NT2/D1 (cell line): ENCODE measurements around the gene ZCCHC3.
"Not testable (repeated sequence)": the region's sequence is repeated elsewhere in the genome, so short reads cannot be mapped to it uniquely, and the experiment has no call there.

Experiments used
- DNase-seq: peaks from one replicate; pipeline ENCODE4 v3.0.0-alpha.2; 2011; ENCODE audit warnings: low read depth, low spot score
- H3K27me3 ChIP-seq: 2 replicates; pipeline ENCODE4 v1.6.0; 2011; ENCODE audit warnings: mild to moderate bottlenecking; ENCODE audit not compliant: insufficient read length, insufficient read depth
- H3K36me3 ChIP-seq: 2 replicates; pipeline ENCODE4 v1.6.1; 2011; ENCODE audit warnings: mild to moderate bottlenecking, low read length, mixed read lengths; ENCODE audit not compliant: insufficient read depth, insufficient read length
- H3K4me1 ChIP-seq: 2 replicates; pipeline ENCODE4 v1.5.1; 2011; ENCODE audit not compliant: insufficient read depth, insufficient read length
- H3K4me3 ChIP-seq: 2 replicates; pipeline ENCODE4 v1.5.1; 2011; ENCODE audit warnings: low read depth; ENCODE audit not compliant: insufficient read length
- H3K9ac ChIP-seq: 2 replicates; pipeline ENCODE4 v1.6.0; 2011; ENCODE audit warnings: low read depth; ENCODE audit not compliant: insufficient read length
- H3K9me3 ChIP-seq: 2 replicates; pipeline ENCODE4 v1.5.1; 2011; ENCODE audit warnings: mild to moderate bottlenecking, low read length; ENCODE audit not compliant: insufficient read depth
- SUZ12 ChIP-seq: IDR thresholded peaks from 2 replicates; pipeline ENCODE4 v1.6.1; 2011; ENCODE audit not compliant: insufficient read length, insufficient read depth; ENCODE audit errors: extremely low read depth
- YY1 ChIP-seq: IDR thresholded peaks from 2 replicates; pipeline ENCODE4 v1.6.1; 2011; ENCODE audit not compliant: insufficient read length, insufficient read depth
- ZNF274 ChIP-seq: IDR thresholded peaks from 2 replicates; pipeline ENCODE4 v1.6.1; 2011; ENCODE audit warnings: mild to moderate bottlenecking, low read depth, low read length

Gene ZCCHC3

DNA sequence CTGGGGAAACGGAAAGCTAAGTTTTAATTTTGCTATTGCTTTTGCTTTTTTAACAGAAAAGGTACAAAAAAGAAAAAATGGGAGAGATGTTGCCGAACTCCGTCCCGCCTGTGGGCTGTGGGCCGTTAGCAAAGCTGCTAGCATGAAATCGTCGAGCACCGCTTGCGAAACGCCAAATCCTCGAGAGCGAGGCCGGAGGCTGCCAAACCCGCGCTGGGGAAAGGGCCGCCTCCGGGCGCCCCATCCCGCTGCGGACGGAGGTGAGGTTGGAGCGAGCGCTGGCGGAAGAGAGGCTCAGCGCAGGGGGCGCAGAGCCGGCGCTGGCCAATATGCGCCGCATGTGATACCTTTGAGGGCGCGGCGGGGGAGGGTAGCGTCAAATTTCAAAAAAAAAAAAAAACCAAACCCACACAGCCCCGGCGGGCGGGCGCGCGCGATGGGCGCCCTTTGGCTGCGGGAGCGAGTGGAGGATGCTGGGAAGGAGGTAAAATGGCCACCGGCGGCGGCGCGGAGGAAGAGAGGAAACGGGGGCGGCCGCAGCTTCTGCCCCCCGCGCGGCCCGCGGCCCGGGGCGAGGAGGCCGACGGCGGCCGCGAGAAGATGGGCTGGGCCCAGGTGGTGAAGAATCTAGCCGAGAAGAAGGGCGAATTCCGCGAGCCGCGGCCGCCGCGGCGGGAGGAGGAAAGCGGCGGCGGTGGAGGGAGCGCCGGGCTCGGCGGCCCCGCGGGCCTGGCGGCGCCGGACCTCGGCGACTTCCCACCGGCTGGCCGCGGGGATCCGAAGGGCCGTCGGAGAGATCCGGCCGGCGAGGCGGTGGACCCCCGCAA is at the start of gene ZCCHC3:
TSS of gene ZCCHC3 (plus strand) at position 473 of the 827 bp plus-strand sequence. CDS start at position 490, 17 bp downstream.
- Histone ChIP-seq H3K4me1 (peaks cover 2% of the 10 kb centered on the region), H3K9ac (peak within 1 kb of the TSS; percentile 97), H3K36me3 (peaks cover 13% of the 10 kb centered on the region), H3K27me3 (peaks cover 17% of the 10 kb centered on the region), H3K4me3 (peak within 1 kb of the TSS; percentile 86), H3K9me3 (peaks cover 4% of the 10 kb centered on the region; the same call in 1 of the 2 replicates)
- peak; percentile 70 for TF ChIP-seq YY1
- TF ChIP-seq ZNF274 = no peak
- DNase-seq = peak; percentile 88

DNA sequence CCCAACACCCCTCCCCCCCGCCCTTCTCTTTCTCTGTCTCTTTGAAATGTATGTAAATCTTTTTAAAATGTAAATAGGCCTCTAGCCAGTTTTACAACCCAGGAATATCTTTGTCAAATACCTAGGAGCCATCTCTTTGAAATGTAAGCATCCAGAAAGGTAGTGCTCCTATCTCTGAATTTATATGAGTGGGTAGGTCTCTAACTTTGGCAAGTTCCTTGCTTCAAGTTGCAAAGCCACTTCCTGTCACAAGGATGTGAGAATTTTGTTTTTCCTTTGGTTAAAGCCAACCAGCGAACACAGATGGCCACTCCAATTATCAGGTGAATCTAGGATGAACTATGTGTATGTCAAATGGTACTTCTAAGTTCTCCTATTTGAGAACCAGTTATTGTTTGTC is 46.0 kb upstream of the ZCCHC3 start:
- H3K4me1 ChIP-seq = no peaks in the 10 kb centered on the region
- peaks cover 38% of the 10 kb centered on the region for H3K9me3 ChIP-seq
- H3K27me3 ChIP-seq = peaks cover 30% of the 10 kb centered on the region
- no peak overlapping the region for H3K9ac ChIP-seq
- no peak overlapping the region for H3K4me3 ChIP-seq
- H3K36me3 ChIP-seq = no peaks in the 10 kb centered on the region
- TF ChIP-seq SUZ12 (no peak), YY1 (no peak), ZNF274 (no peak)
- peak; percentile 39 for DNase-seq

- no peak overlapping the region for H3K9ac ChIP-seq
- no peak for TF ChIP-seq ZNF274
- TF ChIP-seq YY1 = no peak
- no peak for TF ChIP-seq SUZ12
- no peaks in the 10 kb centered on the region for H3K36me3 ChIP-seq
- H3K9me3 ChIP-seq = peaks cover 23% of the 10 kb centered on the region
- no peaks in the 10 kb centered on the region for H3K4me1 ChIP-seq
- no peak for DNase-seq
- H3K4me3 ChIP-seq = no peak overlapping the region
- H3K27me3 ChIP-seq = peaks cover 32% of the 10 kb centered on the region
Measured at GRCh38 chr20:252801-253200, 44.6 kb upstream of the ZCCHC3 start.

GRCh38 chr20:253447-253846 is 43.9 kb upstream of the ZCCHC3 start:
- not testable (repeated sequence) for H3K36me3 ChIP-seq, DNase-seq, H3K4me3 ChIP-seq, H3K4me1 ChIP-seq, H3K9ac ChIP-seq
- Histone ChIP-seq H3K27me3 (peaks cover 34% of the 10 kb centered on the region), H3K9me3 (peaks cover 23% of the 10 kb centered on the region)

GRCh38 chr20:257419-257818 is 40.0 kb upstream of the ZCCHC3 start, which contains the start of gene DEFB132:
Gene DEFB132 (plus strand): TSS chr20:257724. CDS start chr20:257779, 55 bp downstream.
- Histone ChIP-seq H3K27me3 (peaks cover 23% of the 10 kb centered on the region), H3K4me1 (no peaks in the 10 kb centered on the region), H3K9ac (no peak within 1 kb of the TSS), H3K9me3 (peaks cover 8% of the 10 kb centered on the region; the same call in 1 of the 2 replicates), H3K4me3 (no peak within 1 kb of the TSS), H3K36me3 (no peaks in the 10 kb centered on the region)
- DNase-seq = no peak
- TF ChIP-seq YY1 (no peak), ZNF274 (no peak), SUZ12 (no peak)

GRCh38 chr20:258269-258858 is 39.0 kb upstream of the ZCCHC3 start:
- Histone ChIP-seq H3K4me3 (no peak overlapping the region), H3K36me3 (no peaks in the 10 kb centered on the region), H3K27me3 (peaks cover 13% of the 10 kb centered on the region), H3K9ac (no peak overlapping the region), H3K4me1 (peaks cover 2% of the 10 kb centered on the region), H3K9me3 (no peaks in the 10 kb centered on the region)
- no peak for TF ChIP-seq YY1
- TF ChIP-seq SUZ12 = no peak
- TF ChIP-seq ZNF274 = no peak
- no peak for DNase-seq

DNA sequence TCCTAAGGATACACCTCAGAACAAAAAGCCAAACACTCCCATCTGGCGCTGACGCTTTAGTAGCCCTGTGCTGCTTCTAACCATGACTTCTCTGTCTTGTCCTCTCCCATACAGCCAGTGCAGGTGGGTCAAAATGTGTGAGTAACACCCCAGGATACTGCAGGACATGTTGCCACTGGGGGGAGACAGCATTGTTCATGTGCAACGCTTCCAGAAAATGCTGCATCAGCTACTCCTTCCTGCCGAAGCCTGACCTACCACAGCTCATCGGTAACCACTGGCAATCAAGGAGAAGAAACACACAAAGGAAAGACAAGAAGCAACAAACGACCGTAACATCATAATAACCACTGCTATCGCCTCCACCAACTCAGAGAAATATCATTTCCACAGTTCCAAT is 38.4 kb upstream of the ZCCHC3 start:
- H3K9ac ChIP-seq = no peak overlapping the region
- H3K4me3 ChIP-seq = no peak overlapping the region
- no peaks in the 10 kb centered on the region for H3K9me3 ChIP-seq
- no peak for DNase-seq
- peaks cover 2% of the 10 kb centered on the region for H3K4me1 ChIP-seq
- no peaks in the 10 kb centered on the region for H3K36me3 ChIP-seq
- H3K27me3 ChIP-seq = peaks cover 12% of the 10 kb centered on the region
- TF ChIP-seq YY1 = no peak
- TF ChIP-seq SUZ12 = no peak
- TF ChIP-seq ZNF274 = no peak
